D721Med (cell line): Measurements from ENCODE around the gene GP5.

Experiments used
- DNase-seq: peaks from one replicate; pipeline ENCODE4 v3.0.0; 2011; ENCODE audit warnings: low spot score; ENCODE audit not compliant: insufficient read length
- FAIRE-seq: peaks from 2 replicates; lab custom pipeline; 2011; peaks lifted over from hg19 to GRCh38; lab: Jason Lieb, UNC
- CTCF ChIP-seq: IDR thresholded peaks from 2 replicates; pipeline ENCODE4 v1.5.1; 2012; ENCODE audit warnings: mild to moderate bottlenecking, control low read depth; ENCODE audit not compliant: insufficient read depth; ENCODE audit errors: missing control alignments

The GP5 gene, protein sequence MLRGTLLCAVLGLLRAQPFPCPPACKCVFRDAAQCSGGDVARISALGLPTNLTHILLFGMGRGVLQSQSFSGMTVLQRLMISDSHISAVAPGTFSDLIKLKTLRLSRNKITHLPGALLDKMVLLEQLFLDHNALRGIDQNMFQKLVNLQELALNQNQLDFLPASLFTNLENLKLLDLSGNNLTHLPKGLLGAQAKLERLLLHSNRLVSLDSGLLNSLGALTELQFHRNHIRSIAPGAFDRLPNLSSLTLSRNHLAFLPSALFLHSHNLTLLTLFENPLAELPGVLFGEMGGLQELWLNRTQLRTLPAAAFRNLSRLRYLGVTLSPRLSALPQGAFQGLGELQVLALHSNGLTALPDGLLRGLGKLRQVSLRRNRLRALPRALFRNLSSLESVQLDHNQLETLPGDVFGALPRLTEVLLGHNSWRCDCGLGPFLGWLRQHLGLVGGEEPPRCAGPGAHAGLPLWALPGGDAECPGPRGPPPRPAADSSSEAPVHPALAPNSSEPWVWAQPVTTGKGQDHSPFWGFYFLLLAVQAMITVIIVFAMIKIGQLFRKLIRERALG

DNA sequence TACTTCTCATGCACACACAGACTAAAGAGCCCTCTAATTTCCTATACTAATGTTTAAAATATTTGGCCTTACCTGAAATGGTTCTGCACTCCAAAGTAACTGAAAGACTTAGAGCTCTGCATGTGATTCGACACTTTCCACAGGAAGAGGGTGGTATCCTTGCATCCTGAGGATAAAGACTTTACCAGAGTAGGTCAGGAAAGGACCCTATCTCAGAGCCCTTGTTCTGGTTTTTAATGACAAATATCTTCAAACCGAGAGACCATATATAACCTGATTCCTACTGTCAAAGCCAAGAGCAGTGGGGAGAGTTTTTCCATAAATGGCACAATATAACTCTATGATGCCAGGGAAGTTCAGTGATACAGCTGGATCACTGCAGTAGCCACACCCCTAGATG lies at the start of gene GP5:
GP5 (minus strand) TSS at position 101 of the 400 bp plus-strand sequence. CDS start 984 bp downstream, outside the sequence.
- no peak for DNase-seq
- no peak for TF ChIP-seq CTCF
- no peak for FAIRE-seq

GRCh38 chr3:194447657-194448056 lies 48.6 kb upstream of the GP5 start:
- no peak for TF ChIP-seq CTCF
- FAIRE-seq: no peak

DNA sequence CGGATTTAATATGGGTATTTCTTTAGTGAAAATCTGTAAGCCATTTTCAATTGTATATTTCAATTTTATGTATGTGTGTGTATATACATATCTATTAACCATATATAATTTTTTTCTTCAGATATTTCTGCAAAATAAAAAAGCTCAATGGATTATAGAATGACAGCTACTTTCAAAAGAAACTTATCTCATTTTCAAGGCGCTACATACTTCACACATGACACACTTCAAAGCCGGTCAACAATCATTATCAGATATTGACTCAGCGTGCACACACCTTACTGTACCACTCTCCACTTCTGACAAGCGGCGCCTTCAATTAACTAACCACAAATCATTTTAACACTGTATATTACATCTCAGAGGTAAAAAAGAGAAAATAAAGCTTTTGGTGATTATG lies 48.1 kb upstream of the GP5 start:
- no peak for TF ChIP-seq CTCF
- no peak for DNase-seq
- no peak for FAIRE-seq

More at GRCh38 chr3:194447657-194448056, 48.6 kb upstream of the GP5 start:
- no peak for DNase-seq

DNA sequence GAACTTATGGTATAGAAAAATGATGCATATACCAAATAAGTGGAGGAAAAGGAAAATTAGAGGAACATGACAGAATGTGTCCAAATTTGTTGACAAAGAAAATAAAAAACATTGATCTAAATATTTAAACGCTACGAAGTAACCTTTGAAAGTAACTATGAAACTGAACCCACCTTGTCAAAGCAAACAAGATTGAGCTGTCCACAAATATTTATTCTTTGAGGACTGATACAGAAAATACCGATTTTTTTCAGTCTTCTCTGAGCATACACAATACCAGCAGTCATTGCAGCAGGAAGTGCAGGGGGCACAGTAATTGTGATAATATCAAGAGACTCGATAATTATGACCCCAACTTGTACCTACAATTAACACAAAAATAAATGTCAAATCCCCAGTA lies 47.7 kb upstream of the GP5 start:
- FAIRE-seq: no peak

GRCh38 chr3:194446172-194446571 lies 47.1 kb upstream of the GP5 start:
- TF ChIP-seq CTCF: no peak
- FAIRE-seq: no peak
- no peak for DNase-seq

More for the DNA sequence above, 47.7 kb upstream of the GP5 start:
- TF ChIP-seq CTCF: no peak
- DNase-seq: no peak

GRCh38 chr3:194443901-194444300 lies 44.8 kb upstream of the GP5 start:
- FAIRE-seq: no peak
- DNase-seq: no peak

More at GRCh38 chr3:194443901-194444300, 44.8 kb upstream of the GP5 start:
- no peak for TF ChIP-seq CTCF
